ENCODE data around the gene LDLRAD4. TPM values are rescaled to one million over a fixed set of nuclear protein-coding genes. Genes with fewer than 3 reads are reported as not detected.

The LDLRAD4 gene
- total RNA-seq, 2 donors from 2014 or later: 11.7 to 17.0 TPM

DNA sequence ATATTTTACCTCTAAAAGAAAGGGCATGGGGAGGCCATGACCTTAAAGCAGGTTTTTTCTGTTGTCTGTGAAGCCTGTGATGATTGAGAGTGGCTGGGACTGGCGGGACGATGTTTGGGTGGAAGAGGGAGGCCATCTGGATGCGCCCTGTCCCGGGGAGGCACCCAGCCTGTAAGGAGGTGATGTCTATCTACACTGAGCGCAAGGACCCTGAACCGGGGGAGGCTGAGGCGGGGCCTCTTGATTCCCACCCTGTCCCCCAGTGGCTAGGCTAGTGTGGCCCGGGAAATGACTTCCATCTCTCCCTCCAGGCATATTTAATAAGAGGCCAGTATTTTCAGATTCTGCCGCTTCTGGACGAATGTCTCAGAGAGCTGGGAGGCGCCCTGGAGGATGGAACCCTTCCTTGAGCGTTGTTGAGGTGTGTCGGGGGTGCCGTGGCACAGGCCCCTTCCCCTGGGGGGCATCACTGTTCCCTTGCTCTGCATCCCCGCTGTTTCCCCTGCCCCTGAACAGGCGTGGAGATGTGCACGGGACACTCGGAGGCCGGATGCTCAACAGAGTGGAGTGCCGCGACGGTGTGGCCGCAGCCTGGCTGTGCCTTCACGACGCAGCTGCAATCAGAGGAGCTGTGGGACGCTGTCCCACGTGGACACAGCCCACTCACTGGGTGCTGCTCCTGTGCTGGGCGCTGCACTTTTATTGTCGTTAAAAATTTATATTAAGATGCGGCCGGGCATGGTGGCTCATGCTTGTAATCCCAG, 185.4 kb downstream of the LDLRAD4 start:
- H3K36me3 ChIP-seq: no peaks in the 10 kb centered on the region
- no peak for DNase-seq
- no peak overlapping the region for H3K27ac ChIP-seq
- intact Hi-C loops (cut with DNase I): no loop called here
- H3K27me3 ChIP-seq: no peaks in the 10 kb centered on the region
- TF ChIP-seq, protein P1, sequence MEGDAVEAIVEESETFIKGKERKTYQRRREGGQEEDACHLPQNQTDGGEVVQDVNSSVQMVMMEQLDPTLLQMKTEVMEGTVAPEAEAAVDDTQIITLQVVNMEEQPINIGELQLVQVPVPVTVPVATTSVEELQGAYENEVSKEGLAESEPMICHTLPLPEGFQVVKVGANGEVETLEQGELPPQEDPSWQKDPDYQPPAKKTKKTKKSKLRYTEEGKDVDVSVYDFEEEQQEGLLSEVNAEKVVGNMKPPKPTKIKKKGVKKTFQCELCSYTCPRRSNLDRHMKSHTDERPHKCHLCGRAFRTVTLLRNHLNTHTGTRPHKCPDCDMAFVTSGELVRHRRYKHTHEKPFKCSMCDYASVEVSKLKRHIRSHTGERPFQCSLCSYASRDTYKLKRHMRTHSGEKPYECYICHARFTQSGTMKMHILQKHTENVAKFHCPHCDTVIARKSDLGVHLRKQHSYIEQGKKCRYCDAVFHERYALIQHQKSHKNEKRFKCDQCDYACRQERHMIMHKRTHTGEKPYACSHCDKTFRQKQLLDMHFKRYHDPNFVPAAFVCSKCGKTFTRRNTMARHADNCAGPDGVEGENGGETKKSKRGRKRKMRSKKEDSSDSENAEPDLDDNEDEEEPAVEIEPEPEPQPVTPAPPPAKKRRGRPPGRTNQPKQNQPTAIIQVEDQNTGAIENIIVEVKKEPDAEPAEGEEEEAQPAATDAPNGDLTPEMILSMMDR (IDR thresholded peaks at IDR 0.05): no peak
- H3K4me1 ChIP-seq: no peaks in the 10 kb centered on the region
- no peaks in the 10 kb centered on the region for H3K9me3 ChIP-seq
- H3K4me3 ChIP-seq: no peak overlapping the region
- no peak overlapping the region for H3K9ac ChIP-seq (ENCODE audit: low read depth in 2 of 2, low read length in 2 of 2)

DNA sequence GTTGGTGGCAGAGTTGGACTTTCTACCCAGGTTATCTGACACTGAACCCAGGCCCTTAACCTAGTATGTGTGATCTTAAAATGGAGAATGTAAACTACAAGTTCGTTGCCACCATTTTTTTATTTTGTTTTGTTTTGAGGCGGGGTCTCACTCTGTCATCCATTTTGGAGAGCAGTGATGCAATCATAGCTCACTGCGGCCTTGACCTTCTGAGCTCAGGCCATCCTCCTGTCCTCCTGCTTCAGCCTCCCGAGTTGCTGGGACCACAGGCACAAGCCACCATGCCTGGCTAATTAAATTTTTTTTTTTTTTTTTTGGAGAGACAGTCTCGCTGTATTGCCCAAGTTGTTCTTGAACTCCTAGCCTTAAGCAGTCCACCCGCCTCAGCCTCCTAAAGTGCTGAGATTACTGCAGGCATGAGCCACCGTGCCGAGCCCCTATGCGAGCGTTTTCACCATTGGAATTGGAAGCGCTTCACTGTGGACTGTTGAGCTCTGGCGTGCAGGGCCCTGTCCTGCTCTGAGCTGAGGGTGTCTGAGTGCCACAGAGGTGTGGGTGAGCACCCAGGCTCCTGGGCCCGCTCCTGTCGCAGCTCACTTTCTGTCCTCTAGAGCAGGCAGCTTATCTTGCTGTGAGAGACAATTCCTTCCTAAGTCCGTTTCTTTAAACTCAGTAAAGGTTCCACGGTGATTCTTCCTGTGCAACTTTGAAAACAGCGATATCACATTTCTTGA, 186.9 kb downstream of the LDLRAD4 start:
- no peaks in the 10 kb centered on the region for H3K4me1 ChIP-seq
- H3K27ac ChIP-seq: no peak overlapping the region
- H3K9ac ChIP-seq (ENCODE audit: low read depth in 2 of 2, low read length in 2 of 2): no peak overlapping the region
- H3K9me3 ChIP-seq: no peaks in the 10 kb centered on the region
- TF ChIP-seq, protein P1 (IDR thresholded peaks at IDR 0.05): no peak
- no peak for DNase-seq
- no peak overlapping the region for H3K4me3 ChIP-seq
- no peaks in the 10 kb centered on the region for H3K36me3 ChIP-seq
- no peaks in the 10 kb centered on the region for H3K27me3 ChIP-seq
- intact Hi-C loops (cut with DNase I): no loop called here

- TF ChIP-seq, protein P1 (IDR thresholded peaks at IDR 0.05): no peak
- Histone ChIP-seq H3K4me1 (peaks cover 4% of the 10 kb centered on the region), H3K9me3 (no peaks in the 10 kb centered on the region), H3K36me3 (no peaks in the 10 kb centered on the region), H3K27ac (no peak overlapping the region), H3K9ac (ENCODE audit: low read depth in 2 of 2, low read length in 2 of 2) (no peak overlapping the region), H3K4me3 (no peak overlapping the region), H3K27me3 (no peaks in the 10 kb centered on the region)
- intact Hi-C loops (cut with DNase I): no loop called here
- no peak for DNase-seq
These were observed 187.6 kb downstream of the LDLRAD4 start for GRCh38 chr18:13406049-13406615.

- Histone ChIP-seq H3K9ac (ENCODE audit: low read depth in 2 of 2, low read length in 2 of 2) (no peak overlapping the region), H3K27me3 (no peaks in the 10 kb centered on the region), H3K4me3 (no peak overlapping the region), H3K36me3 (no peaks in the 10 kb centered on the region), H3K27ac (no peak overlapping the region), H3K9me3 (no peaks in the 10 kb centered on the region), H3K4me1 (peaks cover 7% of the 10 kb centered on the region)
- TF ChIP-seq, protein P1 (IDR thresholded peaks at IDR 0.05): no peak
- no peak for DNase-seq
- intact Hi-C loops (cut with DNase I): no loop called here
These were observed 188.2 kb downstream of the LDLRAD4 start for GRCh38 chr18:13406736-13407135.

- TF ChIP-seq, protein P1 (IDR thresholded peaks at IDR 0.05): no peak
- no peaks in the 10 kb centered on the region for H3K9me3 ChIP-seq
- peaks cover 7% of the 10 kb centered on the region for H3K4me1 ChIP-seq
- DNase-seq: no peak
- H3K36me3 ChIP-seq: no peaks in the 10 kb centered on the region
- no peak overlapping the region for H3K9ac ChIP-seq (ENCODE audit: low read depth in 2 of 2, low read length in 2 of 2)
- no peak overlapping the region for H3K27ac ChIP-seq
- no peaks in the 10 kb centered on the region for H3K27me3 ChIP-seq
- intact Hi-C loops (cut with DNase I): no loop called here
- no peak overlapping the region for H3K4me3 ChIP-seq
These were observed 188.9 kb downstream of the LDLRAD4 start for GRCh38 chr18:13407484-13407883.
